GM23338 (cell line): Measurements from ENCODE around the gene PIM2. TPM values are rescaled to one million over a fixed set of nuclear protein-coding genes. Genes with fewer than 3 reads are reported as not detected.

Experiments used
- ATAC-seq: fragments of 200-7000 bp; cut with Tn5 transposase; 3 replicates; pipeline ENCODE4 v1.9.1; 2020
- DNase-seq: peaks from one replicate; pipeline ENCODE4 v3.0.0-alpha.2; 2015; ENCODE audit warnings: low spot score
- H2AFZ ChIP-seq: fragments of 200-600 bp; sonication (generic); 2 replicates; pipeline ENCODE4 v1.8.0; 2016; ENCODE audit warnings: antibody characterized with exemption, mild to moderate bottlenecking, moderate library complexity
- H3F3A ChIP-seq: fragments of 200-600 bp; sonication (generic); replicated peaks from 2 replicates; pipeline ENCODE4 v1.8.0; 2017; ENCODE audit warnings: antibody characterized with exemption, mixed run types, low read depth
- H3K27ac ChIP-seq: fragments of 200-600 bp; sonication (generic); 2 replicates; pipeline ENCODE4 v1.6.1; 2016; ENCODE audit warnings: low read depth
- H3K27me3 ChIP-seq: fragments of 200-600 bp; sonication (generic); 2 replicates; pipeline ENCODE4 v1.8.0; 2016; ENCODE audit warnings: mild to moderate bottlenecking, mixed run types, moderate library complexity; ENCODE audit not compliant: insufficient read depth
- H3K36me3 ChIP-seq: fragments of 200-600 bp; sonication (generic); 2 replicates; pipeline ENCODE4 v1.8.0; 2016; ENCODE audit warnings: mild to moderate bottlenecking; ENCODE audit not compliant: insufficient read depth
- H3K4me1 ChIP-seq: fragments of 200-600 bp; sonication (generic); 2 replicates; pipeline ENCODE4 v1.8.0; 2016; ENCODE audit warnings: mild to moderate bottlenecking, moderate library complexity; ENCODE audit not compliant: insufficient read depth
- H3K4me2 ChIP-seq: fragments of 200-600 bp; sonication (generic); 2 replicates; pipeline ENCODE4 v1.7.1; 2017; ENCODE audit warnings: mixed run types
- H3K4me3 ChIP-seq: fragments of 200-600 bp; sonication (generic); 2 replicates; pipeline ENCODE4 v1.6.1; 2016; ENCODE audit warnings: mixed run types
- H3K79me2 ChIP-seq: fragments of 200-600 bp; sonication (generic); replicated peaks from 2 replicates; pipeline ENCODE4 v1.8.0; 2017; ENCODE audit warnings: mild to moderate bottlenecking; ENCODE audit not compliant: insufficient read depth
- H3K9me2 ChIP-seq: fragments of 200-600 bp; sonication (generic); 2 replicates; pipeline ENCODE4 v1.8.0; 2017; ENCODE audit not compliant: insufficient read depth
- H4K20me1 ChIP-seq: fragments of 200-600 bp; sonication (generic); replicated peaks from 2 replicates; pipeline ENCODE4 v1.8.0; 2017; ENCODE audit warnings: mild to moderate bottlenecking; ENCODE audit not compliant: insufficient read depth
- H3K27ac Mint-ChIP-seq: 2 replicates; pipeline ENCODE4 v1.8.0; 2020; ENCODE audit warnings: inconsistent platforms, mild to moderate bottlenecking, moderate library complexity, mixed read lengths
- H3K27me3 Mint-ChIP-seq: 3 replicates; pipeline ENCODE4 v1.8.0; 2022; ENCODE audit warnings: low read depth, mild to moderate bottlenecking, moderate library complexity, mixed read lengths, inconsistent platforms; ENCODE audit not compliant: insufficient read depth, poor library complexity
- H3K36me3 Mint-ChIP-seq: 3 replicates; pipeline ENCODE4 v1.8.0; 2021; ENCODE audit warnings: low read depth, mild to moderate bottlenecking, inconsistent platforms, moderate library complexity, mixed read lengths
- H3K4me1 Mint-ChIP-seq: 3 replicates; pipeline ENCODE4 v1.8.0; 2020; ENCODE audit warnings: mild to moderate bottlenecking, inconsistent platforms, mixed read lengths
- H3K4me3 Mint-ChIP-seq: 3 replicates; pipeline ENCODE4 v1.8.0; 2021; ENCODE audit warnings: moderate library complexity, mild to moderate bottlenecking, inconsistent platforms, mixed read lengths
- H3K9me3 Mint-ChIP-seq: 3 replicates; pipeline ENCODE4 v1.8.0; 2020; ENCODE audit warnings: moderate library complexity, mild to moderate bottlenecking, inconsistent platforms, mixed read lengths
- CREB1 ChIP-seq: fragments of 250-450 bp; sonication (Bioruptor Pico); IDR thresholded peaks from 2 replicates; pipeline ENCODE4 v1.5.0; 2020; ENCODE audit warnings: low read depth, mild to moderate bottlenecking, moderate library complexity
- EZH2 ChIP-seq: fragments of 200-600 bp; sonication (generic); IDR thresholded peaks from one replicate; pipeline ENCODE4 v1.8.0; 2017; ENCODE audit warnings: antibody characterized with exemption, mild to moderate bottlenecking, low read depth; ENCODE audit not compliant: unreplicated experiment
- EZH2phosphoT487 ChIP-seq: fragments of 200-600 bp; sonication (generic); IDR thresholded peaks from one replicate; pipeline ENCODE4 v1.8.1; 2018; ENCODE audit warnings: antibody characterized with exemption; ENCODE audit not compliant: unreplicated experiment
- JUNB ChIP-seq: IDR thresholded peaks from one replicate; pipeline ENCODE4 v1.6.1; 2016; ENCODE audit warnings: antibody characterized with exemption; ENCODE audit not compliant: unreplicated experiment
- NANOG ChIP-seq: IDR thresholded peaks from 2 replicates; pipeline ENCODE4 v1.6.1; 2016; ENCODE audit warnings: antibody characterized with exemption, borderline replicate concordance
- POLR2AphosphoS5 ChIP-seq: IDR thresholded peaks from 2 replicates; pipeline ENCODE4 v1.6.1; 2016; ENCODE audit warnings: antibody characterized with exemption, low read depth
- STAT1 ChIP-seq: IDR thresholded peaks from one replicate; pipeline ENCODE4 v1.6.1; 2016; ENCODE audit warnings: antibody characterized with exemption; ENCODE audit not compliant: unreplicated experiment
- ZNF114 ChIP-seq: fragments of 250-450 bp; sonication (Bioruptor Pico); IDR thresholded peaks from 2 replicates; pipeline ENCODE4 v1.5.0; 2020; ENCODE audit warnings: mild to moderate bottlenecking, moderate library complexity
- ZNF331 ChIP-seq: fragments of 250-450 bp; sonication (Bioruptor Pico); IDR thresholded peaks from 2 replicates; pipeline ENCODE4 v1.5.0; 2020; ENCODE audit warnings: low read depth, mild to moderate bottlenecking, moderate library complexity
- polyA plus RNA-seq: library from polyadenylated mRNA; unstranded; fragments of >200 nt; fragmentation: Nextera tagmentation; extraction: Ambion mirVana; gene quantifications from 2 replicates; pipeline ENCODE4 v1.2.1, GENCODE V29; 2016
- total RNA-seq: library from RNA; depleted of rRNA; stranded (reverse); fragments of >200 nt; shearing (Covaris generic); gene quantifications from 2 replicates; pipeline ENCODE4 v1.2.3, GENCODE V29; 2014
- TF ChIP-seq, protein P1 (sequence below), 2 experiments: fragments of 200-600 bp in 1 of 2; sonication (generic) in 1 of 2; conservative IDR thresholded peaks; 2 replicates each; pipeline versions ENCODE4 v1.5.1 to v1.6.1; 2016 to 2017; ENCODE audit warnings: antibody characterized with exemption in 2 of 2, low read depth in 2 of 2, mild to moderate bottlenecking in 2 of 2, moderate library complexity in 1 of 2
- TF ChIP-seq, protein P2 (sequence below): IDR thresholded peaks from one replicate; pipeline ENCODE4 v1.6.1; 2018; ENCODE audit warnings: antibody characterized with exemption; ENCODE audit not compliant: unreplicated experiment
- TF ChIP-seq, protein P3 (sequence below): IDR thresholded peaks from 2 replicates; pipeline ENCODE4 v1.6.1; 2016; ENCODE audit warnings: antibody characterized with exemption

The PIM2 gene
- total and polyA plus RNA-seq, 2 experiments from 2014 or later = 237 to 359 TPM

DNA sequence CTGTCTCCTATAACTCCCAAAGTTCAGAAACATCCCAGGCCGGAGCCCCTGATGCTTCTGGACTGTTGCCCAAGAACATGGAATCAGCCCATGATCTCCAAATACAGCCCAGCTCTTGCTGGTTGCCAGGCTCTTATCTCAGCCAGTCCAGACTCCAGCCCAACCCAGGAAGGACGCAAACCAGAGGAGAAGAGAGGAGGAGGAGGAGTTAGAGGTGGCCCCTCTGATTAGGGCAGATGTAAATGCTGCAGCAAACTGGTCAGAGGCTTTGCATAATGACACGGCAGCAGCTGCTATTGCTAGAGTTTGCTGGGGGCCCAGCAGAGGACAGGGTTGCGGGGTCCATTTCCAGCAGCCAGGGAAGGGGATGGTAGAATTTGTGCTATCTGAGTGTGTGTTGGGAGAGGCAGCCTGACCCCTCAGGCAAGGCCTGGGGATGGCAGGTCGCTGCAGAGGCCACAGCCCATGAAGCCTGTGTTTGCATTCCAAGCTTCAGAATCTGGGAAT lies 42.8 kb upstream of the PIM2 start (continued):
- TF ChIP-seq, protein P1, sequence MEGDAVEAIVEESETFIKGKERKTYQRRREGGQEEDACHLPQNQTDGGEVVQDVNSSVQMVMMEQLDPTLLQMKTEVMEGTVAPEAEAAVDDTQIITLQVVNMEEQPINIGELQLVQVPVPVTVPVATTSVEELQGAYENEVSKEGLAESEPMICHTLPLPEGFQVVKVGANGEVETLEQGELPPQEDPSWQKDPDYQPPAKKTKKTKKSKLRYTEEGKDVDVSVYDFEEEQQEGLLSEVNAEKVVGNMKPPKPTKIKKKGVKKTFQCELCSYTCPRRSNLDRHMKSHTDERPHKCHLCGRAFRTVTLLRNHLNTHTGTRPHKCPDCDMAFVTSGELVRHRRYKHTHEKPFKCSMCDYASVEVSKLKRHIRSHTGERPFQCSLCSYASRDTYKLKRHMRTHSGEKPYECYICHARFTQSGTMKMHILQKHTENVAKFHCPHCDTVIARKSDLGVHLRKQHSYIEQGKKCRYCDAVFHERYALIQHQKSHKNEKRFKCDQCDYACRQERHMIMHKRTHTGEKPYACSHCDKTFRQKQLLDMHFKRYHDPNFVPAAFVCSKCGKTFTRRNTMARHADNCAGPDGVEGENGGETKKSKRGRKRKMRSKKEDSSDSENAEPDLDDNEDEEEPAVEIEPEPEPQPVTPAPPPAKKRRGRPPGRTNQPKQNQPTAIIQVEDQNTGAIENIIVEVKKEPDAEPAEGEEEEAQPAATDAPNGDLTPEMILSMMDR (conservative IDR thresholded peaks at IDR 0.05; ENCODE audit: low read depth in 2 of 2) = no peak
- no peak for TF ChIP-seq ZNF331 (CRISPR knock-in tag)
- TF ChIP-seq EZH2phosphoT487 = no peak
- TF ChIP-seq POLR2AphosphoS5 = no peak
- no peak for TF ChIP-seq STAT1
- TF ChIP-seq, protein P2, sequence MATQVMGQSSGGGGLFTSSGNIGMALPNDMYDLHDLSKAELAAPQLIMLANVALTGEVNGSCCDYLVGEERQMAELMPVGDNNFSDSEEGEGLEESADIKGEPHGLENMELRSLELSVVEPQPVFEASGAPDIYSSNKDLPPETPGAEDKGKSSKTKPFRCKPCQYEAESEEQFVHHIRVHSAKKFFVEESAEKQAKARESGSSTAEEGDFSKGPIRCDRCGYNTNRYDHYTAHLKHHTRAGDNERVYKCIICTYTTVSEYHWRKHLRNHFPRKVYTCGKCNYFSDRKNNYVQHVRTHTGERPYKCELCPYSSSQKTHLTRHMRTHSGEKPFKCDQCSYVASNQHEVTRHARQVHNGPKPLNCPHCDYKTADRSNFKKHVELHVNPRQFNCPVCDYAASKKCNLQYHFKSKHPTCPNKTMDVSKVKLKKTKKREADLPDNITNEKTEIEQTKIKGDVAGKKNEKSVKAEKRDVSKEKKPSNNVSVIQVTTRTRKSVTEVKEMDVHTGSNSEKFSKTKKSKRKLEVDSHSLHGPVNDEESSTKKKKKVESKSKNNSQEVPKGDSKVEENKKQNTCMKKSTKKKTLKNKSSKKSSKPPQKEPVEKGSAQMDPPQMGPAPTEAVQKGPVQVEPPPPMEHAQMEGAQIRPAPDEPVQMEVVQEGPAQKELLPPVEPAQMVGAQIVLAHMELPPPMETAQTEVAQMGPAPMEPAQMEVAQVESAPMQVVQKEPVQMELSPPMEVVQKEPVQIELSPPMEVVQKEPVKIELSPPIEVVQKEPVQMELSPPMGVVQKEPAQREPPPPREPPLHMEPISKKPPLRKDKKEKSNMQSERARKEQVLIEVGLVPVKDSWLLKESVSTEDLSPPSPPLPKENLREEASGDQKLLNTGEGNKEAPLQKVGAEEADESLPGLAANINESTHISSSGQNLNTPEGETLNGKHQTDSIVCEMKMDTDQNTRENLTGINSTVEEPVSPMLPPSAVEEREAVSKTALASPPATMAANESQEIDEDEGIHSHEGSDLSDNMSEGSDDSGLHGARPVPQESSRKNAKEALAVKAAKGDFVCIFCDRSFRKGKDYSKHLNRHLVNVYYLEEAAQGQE = no peak

DNA sequence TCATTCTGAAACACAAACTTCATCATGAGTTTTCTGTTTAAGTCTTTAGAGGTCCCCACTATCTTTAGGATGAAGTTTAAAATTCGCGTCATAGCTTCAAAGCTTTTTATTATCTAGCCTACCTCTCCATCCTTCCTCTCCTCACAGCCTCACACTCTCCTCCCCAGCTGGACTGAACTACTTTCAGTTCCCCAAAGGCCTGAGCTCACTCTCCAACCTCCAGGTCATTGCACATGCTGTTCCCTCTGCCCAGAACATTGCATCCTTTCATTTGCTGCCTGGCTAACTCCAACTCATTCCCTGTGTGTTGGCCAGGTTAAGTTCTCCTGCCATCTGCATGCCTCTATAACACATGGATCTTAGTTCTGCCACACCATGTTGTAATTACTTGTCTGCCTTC lies 41.5 kb upstream of the PIM2 start:
- Histone ChIP-seq H3K4me2 (no peak overlapping the region), H3F3A (no peaks in the 10 kb centered on the region), H4K20me1 (no peaks in the 10 kb centered on the region; the same call in 1 of the 2 replicates), H3K27ac (no peak overlapping the region), H2AFZ (no peak overlapping the region), H3K79me2 (peaks cover 18% of the 10 kb centered on the region), H3K27me3 (no peaks in the 10 kb centered on the region), H3K9me2 (no peaks in the 10 kb centered on the region), H3K4me1 (no peaks in the 10 kb centered on the region), H3K36me3 (no peaks in the 10 kb centered on the region), H3K4me3 (no peak overlapping the region)
- Mint-ChIP-seq H3K36me3 (peaks cover 10% of the 10 kb centered on the region; the same call in 2 of the 3 replicates), H3K9me3 (no peaks in the 10 kb centered on the region), H3K4me1 (peaks cover 11% of the 10 kb centered on the region; the same call in 2 of the 3 replicates), H3K27ac (no peak overlapping the region), H3K4me3 (no peak overlapping the region), H3K27me3 (peaks cover 11% of the 10 kb centered on the region)
- no peak for ATAC-seq
- DNase-seq = no peak
- TF ChIP-seq, protein P3, sequence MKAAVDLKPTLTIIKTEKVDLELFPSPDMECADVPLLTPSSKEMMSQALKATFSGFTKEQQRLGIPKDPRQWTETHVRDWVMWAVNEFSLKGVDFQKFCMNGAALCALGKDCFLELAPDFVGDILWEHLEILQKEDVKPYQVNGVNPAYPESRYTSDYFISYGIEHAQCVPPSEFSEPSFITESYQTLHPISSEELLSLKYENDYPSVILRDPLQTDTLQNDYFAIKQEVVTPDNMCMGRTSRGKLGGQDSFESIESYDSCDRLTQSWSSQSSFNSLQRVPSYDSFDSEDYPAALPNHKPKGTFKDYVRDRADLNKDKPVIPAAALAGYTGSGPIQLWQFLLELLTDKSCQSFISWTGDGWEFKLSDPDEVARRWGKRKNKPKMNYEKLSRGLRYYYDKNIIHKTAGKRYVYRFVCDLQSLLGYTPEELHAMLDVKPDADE = no peak
- TF ChIP-seq ZNF331 (CRISPR knock-in tag) (no peak), STAT1 (no peak), ZNF114 (CRISPR knock-in tag) (no peak), POLR2AphosphoS5 (no peak), CREB1 (CRISPR knock-in tag) (no peak), NANOG (no peak), EZH2 (no peak), EZH2phosphoT487 (no peak), JUNB (no peak)
- TF ChIP-seq, protein P2 = no peak
- TF ChIP-seq, protein P1 (conservative IDR thresholded peaks at IDR 0.05; ENCODE audit: low read depth in 2 of 2) = no peak
